Mononuclear cell (primary cell): ENCODE measurements around the gene SWAP70. TPM values are rescaled to one million over a fixed set of nuclear protein-coding genes. Genes with fewer than 3 reads are reported as not detected.
"Not testable (repeated sequence)": the region's sequence is repeated elsewhere in the genome, so short reads cannot be mapped to it uniquely, and the experiment has no call there.

Experiments
- H3K27me3 ChIP-seq: 2 replicates; pipeline ENCODE4 v1.6.0; 2011; ENCODE audit warnings: low read length, control low read depth; ENCODE audit not compliant: insufficient read depth
- H3K4me1 ChIP-seq: 2 replicates; pipeline ENCODE4 v1.5.1; 2011; ENCODE audit warnings: mild to moderate bottlenecking, low read length, control low read depth; ENCODE audit not compliant: insufficient read depth
- H3K4me3 ChIP-seq: 2 replicates; pipeline ENCODE4 v1.5.1; 2011; ENCODE audit warnings: mild to moderate bottlenecking, low read length, moderate library complexity
- H3K9me3 ChIP-seq: 2 replicates; pipeline ENCODE4 v1.5.1; 2011; ENCODE audit warnings: low read depth, mild to moderate bottlenecking, control low read depth, low read length
- total RNA-seq: library from RNA; depleted of rRNA; stranded (reverse); fragments of >200 nt; gene quantifications from one replicate; pipeline ENCODE4 v1.2.3, GENCODE V29; 2012

SWAP70 gene
- total RNA-seq, 1 donor, result 30.3 TPM

DNA sequence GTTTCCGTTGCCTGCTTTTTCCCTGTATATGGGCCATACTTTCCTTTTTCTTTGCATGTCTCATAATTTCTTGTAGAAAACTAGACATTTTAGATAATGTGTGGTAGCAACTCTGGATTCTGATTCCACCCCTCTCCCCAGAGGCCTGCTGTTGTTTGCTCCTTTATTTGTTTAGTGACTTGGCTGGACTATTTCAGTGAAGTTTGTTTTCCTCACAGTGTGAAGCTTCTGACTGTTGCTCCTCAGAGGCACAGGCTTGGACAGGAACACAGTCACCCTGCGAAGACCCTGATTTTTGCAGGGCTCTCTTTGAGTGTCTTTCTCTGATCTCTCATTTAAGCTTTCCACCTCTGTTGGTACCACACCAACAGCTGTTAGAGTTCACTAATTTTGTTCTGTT lies 72.5 kb downstream of the SWAP70 start:
- peaks cover 8% of the 10 kb centered on the region for H3K9me3 ChIP-seq
- H3K27me3 ChIP-seq, result no peaks in the 10 kb centered on the region
- H3K4me3 ChIP-seq, result no peak overlapping the region
- peaks cover 23% of the 10 kb centered on the region for H3K4me1 ChIP-seq

DNA sequence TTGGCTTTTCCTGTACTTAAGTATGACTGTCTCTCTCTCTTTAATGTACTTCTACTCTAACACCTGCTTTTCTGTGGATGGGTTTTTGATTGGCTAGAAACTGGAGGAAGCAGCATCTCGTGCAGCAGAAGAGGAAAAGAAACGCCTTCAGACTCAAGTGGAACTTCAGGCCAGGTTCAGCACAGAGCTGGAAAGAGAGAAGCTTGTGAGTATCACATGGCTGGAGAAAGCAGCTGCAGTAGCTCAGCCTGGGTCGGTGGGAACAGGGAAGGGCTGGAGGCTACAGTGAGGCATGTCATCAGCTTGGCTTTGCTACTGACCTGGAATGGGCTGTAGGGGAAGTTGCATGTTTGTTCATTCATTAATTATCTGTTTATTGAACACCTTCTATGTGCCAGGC lies 74.2 kb downstream of the SWAP70 start:
- H3K4me1 ChIP-seq, result peaks cover 22% of the 10 kb centered on the region
- peaks cover 8% of the 10 kb centered on the region for H3K9me3 ChIP-seq
- no peak overlapping the region for H3K4me3 ChIP-seq
- H3K27me3 ChIP-seq, result no peaks in the 10 kb centered on the region

DNA sequence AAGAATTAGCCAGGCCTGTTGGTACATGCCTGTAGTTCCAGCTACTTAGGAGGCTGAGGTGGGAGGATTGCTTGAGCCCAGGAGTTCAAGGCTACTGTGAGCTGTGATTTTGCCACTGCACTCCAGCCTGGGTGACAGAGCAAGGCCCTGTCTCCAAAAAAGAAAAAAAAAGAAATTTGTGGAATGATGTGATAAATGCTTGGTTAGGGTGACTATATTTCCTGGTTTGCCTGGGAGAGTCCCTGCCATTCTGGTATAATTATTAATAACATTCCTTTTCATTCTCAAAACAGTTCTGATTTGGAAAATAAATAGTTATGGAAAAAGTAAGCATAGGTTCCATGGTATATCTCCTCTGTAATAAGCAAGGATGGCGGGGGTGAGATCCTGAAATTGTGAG lies 74.8 kb downstream of the SWAP70 start:
- Histone ChIP-seq H3K4me1 (peaks cover 18% of the 10 kb centered on the region), H3K4me3 (no peak overlapping the region), H3K9me3 (peaks cover 8% of the 10 kb centered on the region), H3K27me3 (no peaks in the 10 kb centered on the region)

DNA sequence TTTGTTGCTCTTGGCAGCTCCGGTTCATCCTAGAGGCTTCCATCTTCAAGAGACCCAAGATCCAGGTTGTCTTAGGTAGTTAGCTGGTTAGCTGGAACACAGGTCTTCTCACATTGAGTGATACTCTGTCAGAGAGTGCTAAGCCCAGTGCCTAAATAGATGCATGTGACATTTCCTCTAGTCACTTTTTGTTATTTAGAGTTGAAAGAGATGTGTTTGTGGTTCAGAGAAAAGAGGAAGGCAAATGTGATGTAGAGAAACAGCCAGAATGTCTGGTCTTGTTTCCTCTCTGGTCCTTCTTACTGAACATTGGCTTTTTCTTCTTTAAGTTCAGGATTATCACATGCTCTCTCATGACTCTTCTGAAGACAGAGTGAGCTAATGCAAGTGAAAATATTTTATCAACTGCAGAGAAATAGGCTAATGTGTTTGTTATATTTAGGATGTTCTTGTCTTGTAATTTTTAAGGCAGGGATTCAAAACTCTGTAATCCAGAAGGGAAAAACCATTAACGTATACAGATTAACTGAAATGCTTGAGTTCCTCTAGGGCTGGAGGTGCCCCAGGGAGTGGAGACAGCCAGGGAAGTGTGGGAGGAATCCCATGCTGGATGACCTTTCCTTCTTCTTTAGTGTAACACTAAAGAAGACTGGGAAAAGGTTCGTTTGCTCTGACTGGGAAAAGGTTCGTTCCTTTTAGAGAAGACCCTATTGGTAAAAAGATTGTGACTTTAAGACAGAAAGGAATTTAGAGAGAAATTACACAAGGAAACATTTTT lies 75.4 kb downstream of the SWAP70 start:
- Histone ChIP-seq H3K27me3 (no peaks in the 10 kb centered on the region), H3K9me3 (peaks cover 8% of the 10 kb centered on the region), H3K4me1 (peaks cover 18% of the 10 kb centered on the region), H3K4me3 (no peak overlapping the region)

DNA sequence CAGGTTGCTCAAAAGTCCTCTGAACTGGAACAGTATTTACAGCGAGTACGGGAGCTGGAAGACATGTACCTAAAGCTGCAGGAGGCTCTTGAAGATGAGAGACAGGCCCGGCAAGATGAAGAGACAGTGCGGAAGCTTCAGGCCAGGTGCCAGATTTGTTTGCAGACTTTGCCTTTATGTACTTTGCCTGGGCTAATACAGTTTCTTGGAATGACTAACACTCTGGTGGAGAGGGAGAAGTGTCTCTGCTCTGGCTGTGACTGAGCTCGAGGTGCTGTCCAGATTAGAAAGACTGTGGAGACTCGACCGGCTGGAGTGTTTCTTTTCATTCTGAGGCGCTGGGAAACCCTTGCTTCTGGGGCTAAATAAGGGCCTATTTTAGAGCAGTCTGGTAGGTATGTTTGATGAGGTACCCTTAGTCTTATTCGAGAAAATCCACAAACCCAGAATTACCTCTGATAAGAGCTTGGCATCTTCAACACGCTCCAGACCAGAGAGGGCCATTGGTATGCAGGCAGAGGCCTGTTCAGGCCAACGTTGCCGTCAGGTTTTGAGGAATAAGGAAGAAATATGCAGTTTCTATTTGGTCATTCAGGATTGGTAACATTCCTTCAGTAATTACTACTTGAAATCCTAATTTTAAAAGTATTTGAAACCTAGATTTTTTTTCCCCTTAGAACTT lies 76.5 kb downstream of the SWAP70 start:
- Histone ChIP-seq H3K4me1 (peaks cover 26% of the 10 kb centered on the region), H3K4me3 (no peak overlapping the region), H3K27me3 (no peaks in the 10 kb centered on the region), H3K9me3 (peaks cover 8% of the 10 kb centered on the region)

DNA sequence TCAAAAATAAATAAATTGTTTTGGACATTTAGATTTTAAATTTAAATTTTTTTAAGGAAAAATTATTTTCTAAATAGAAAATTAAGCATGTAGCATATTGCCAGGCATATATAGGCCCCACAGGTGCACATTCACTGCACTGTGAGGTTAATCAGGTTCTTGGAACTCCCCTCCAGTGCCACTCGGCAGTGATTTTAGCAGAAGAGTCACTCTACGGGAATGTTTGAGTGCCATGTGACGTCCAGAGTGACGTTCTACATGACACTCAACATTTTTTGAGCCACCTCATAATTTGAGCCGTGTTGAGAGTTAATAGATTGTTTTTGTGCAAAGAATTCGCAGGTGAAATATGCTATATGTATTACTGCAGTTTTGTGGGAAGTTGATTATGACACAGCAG lies 77.4 kb downstream of the SWAP70 start:
- Histone ChIP-seq H3K27me3 (no peaks in the 10 kb centered on the region), H3K4me3 (no peak overlapping the region), H3K4me1 (peaks cover 35% of the 10 kb centered on the region), H3K9me3 (no peaks in the 10 kb centered on the region)

DNA sequence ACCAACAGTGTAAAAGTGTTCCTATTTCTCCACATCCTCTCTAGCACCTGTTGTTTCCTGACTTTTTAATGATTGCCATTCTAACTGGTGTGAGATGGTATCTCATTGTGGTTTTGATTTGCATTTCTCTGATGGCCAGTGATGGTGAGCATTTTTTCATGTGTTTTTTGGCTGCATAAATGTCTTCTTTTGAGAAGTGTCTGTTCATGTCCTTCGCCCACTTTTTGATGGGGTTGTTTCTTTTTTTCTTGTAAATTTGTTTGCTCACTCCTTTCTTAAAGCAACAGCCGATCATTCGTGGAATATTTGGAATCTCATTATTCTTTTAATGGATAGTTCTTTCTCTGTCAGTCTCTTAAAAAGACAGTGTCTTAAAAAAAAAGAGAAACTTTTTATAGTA lies 79.6 kb downstream of the SWAP70 start:
- peaks cover 51% of the 10 kb centered on the region for H3K4me1 ChIP-seq
- not testable (repeated sequence) for H3K27me3 ChIP-seq, H3K4me3 ChIP-seq, H3K9me3 ChIP-seq

DNA sequence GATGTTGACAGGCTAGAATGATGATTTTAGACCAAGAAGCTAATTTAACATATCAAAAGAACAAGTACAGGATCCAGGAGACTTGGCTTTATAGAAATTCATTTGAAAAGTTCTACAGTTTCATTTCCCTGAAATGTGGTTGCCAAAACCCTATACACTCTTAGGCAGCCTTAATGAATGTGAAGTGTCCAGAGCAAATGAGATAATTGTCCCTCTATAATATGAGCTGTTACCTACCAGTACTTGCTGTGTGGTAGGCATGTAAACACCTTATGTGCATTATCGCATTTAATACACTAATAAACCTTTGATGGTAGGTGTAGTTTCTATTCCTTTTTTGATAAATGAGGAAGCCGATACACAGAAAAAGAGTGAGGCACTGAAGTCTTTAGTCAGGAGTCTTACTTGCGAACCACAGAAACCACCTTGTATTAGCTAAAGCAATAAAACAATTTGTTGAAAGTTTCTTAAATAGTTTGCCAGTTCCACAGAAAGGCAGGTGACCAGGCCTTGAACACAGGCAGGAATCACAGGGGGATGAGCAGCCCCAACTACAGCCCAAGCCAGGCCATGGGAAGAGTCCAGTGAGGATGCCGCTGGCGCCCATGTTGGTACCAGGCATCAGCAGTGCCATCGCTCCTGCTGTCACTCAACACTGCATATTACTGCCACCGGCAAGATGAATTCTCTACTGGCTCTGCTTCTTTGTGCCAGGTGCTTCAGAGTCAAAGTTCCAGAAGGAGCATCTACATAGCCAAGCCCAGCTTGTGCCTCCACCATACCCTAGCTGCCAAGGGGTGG lies 81.7 kb downstream of the SWAP70 start:
- H3K4me1 ChIP-seq, result peaks cover 42% of the 10 kb centered on the region
- H3K4me3 ChIP-seq, result no peak overlapping the region
- H3K9me3 ChIP-seq, result no peaks in the 10 kb centered on the region
- no peaks in the 10 kb centered on the region for H3K27me3 ChIP-seq

DNA sequence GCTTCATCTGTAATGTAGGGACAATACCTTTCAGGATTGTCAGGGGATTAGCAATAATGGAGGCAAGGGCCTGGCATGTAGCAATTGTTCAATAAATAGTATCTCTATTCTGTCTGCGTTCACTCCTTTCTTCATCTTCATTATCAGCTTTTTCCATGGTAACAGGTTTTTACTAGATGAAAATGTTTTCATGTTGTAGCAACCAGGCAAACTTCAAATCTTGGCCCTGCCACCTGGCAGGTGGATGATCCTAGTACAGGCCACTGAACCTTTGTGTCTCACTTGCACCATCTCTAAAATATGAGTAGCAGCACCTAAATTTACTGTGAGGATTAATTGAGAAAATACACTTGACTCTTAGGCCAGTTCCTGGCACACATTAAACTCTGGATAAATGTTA lies 83.4 kb downstream of the SWAP70 start:
- Histone ChIP-seq H3K4me3 (no peak overlapping the region), H3K9me3 (no peaks in the 10 kb centered on the region), H3K27me3 (no peaks in the 10 kb centered on the region), H3K4me1 (peaks cover 42% of the 10 kb centered on the region)

DNA sequence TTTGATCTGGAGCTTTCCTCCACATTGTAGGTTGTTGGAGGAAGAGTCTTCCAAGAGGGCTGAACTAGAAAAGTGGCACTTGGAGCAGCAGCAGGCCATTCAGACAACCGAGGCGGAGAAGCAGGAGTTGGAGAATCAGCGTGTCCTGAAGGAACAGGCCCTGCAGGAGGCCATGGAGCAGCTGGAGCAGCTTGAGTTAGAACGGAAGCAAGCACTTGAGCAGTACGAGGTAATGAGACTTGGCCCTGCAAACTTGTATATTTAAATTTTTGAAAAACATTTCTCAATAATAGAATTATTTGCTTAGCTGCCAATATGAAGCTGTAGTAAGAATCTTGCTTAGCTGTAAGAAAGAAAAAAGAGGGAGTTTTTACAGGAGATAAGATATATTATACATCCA lies 84.0 kb downstream of the SWAP70 start:
- H3K4me1 ChIP-seq, result peaks cover 42% of the 10 kb centered on the region
- no peaks in the 10 kb centered on the region for H3K27me3 ChIP-seq
- H3K4me3 ChIP-seq, result no peak overlapping the region
- H3K9me3 ChIP-seq, result no peaks in the 10 kb centered on the region

DNA sequence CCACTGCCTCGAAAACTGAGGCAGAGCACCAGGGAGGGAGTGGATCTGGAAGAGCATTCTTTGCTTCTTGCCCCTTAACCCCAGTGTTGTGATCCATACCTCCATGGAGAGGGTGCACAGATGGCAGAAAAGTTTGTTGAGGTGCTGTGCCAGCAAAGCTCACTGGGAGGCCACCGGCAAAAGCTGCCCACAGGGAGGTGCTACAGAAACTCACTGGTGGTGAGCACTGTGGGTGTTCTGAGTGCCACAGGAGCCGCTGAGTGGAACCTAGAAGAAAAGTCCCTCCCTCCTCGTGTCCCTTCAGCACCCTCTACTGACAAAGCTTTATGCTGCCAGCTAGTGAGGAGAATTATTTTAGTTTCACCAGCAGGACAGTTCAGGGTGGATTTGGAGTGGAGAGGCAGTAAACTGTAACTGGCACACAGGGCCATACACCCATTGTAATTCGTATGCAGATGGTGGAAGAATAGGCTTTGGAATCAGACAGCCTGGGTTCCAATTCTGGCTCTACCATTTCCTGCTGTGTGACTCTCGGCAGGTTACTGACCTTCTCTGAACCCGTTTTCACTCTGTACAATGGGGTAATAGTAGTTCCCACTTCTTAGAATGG lies 84.6 kb downstream of the SWAP70 start:
- peaks cover 46% of the 10 kb centered on the region for H3K4me1 ChIP-seq

DNA sequence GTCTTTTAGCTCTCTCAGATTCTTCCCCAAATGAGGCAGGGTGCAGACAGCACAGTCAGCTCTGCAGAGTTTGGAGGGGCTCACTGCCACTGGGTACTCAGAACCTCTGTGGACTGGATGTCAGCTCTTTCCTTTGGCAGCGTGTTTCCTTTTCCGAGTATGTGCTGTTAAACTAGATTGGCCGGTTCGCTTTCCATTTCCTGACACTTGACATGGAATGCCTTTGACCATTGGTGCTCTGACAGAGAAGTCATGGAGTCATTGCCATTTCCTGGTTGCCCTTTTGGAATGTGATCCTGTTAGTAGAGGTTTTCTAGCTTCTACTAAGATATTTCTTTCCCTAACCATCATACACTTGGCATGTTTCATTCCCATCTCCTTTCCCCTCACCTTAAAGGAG lies 86.7 kb downstream of the SWAP70 start:
- H3K4me1 ChIP-seq, result peaks cover 37% of the 10 kb centered on the region

More for the DNA sequence above, 84.6 kb downstream of the SWAP70 start:
- Histone ChIP-seq H3K4me3 (no peak overlapping the region), H3K27me3 (no peaks in the 10 kb centered on the region), H3K9me3 (no peaks in the 10 kb centered on the region)

DNA sequence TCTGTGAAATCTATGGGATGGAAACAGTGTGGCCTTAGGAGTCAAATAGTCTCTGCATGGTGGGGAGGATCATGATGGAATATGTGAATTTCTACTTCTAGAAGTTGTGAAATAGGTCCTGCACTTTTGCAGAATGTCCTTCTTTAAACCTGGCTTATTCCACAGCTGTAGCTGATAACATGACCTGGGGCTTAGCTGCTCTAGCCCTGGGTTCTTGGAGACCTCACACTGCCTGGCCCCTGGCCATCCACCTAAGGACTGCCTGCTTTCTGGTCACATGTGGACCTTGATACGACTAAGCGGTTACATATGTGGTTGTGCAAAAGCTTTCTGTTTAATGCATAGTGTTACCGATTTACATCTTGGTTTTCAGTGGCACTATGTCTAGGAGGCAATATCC lies 88.2 kb downstream of the SWAP70 start:
- H3K4me1 ChIP-seq, result peaks cover 37% of the 10 kb centered on the region
- no peaks in the 10 kb centered on the region for H3K9me3 ChIP-seq
- H3K27me3 ChIP-seq, result no peaks in the 10 kb centered on the region
- H3K4me3 ChIP-seq, result no peak overlapping the region

More for the DNA sequence above, 86.7 kb downstream of the SWAP70 start:
- no peaks in the 10 kb centered on the region for H3K27me3 ChIP-seq
- no peaks in the 10 kb centered on the region for H3K9me3 ChIP-seq
- no peak overlapping the region for H3K4me3 ChIP-seq

DNA sequence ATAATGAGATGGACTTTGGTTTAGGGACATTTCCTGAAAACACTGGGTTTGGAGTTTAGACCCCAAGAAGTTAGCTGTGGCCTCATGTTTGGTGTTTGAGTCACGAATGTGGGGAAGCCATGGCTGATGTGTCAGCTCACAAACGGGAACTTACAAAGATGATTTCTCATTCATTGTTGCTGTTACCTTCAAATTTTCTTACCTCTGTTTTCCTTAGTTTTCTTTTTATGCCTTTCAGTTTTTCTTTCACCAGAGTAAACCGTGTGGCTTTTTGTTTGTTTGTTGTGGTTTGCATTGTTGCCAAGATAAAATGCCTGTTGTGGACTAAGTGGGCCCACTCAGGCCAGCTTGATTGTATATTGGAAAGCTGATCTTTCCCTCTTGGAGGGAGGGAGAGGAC lies 89.1 kb downstream of the SWAP70 start:
- no peak overlapping the region for H3K4me3 ChIP-seq

DNA sequence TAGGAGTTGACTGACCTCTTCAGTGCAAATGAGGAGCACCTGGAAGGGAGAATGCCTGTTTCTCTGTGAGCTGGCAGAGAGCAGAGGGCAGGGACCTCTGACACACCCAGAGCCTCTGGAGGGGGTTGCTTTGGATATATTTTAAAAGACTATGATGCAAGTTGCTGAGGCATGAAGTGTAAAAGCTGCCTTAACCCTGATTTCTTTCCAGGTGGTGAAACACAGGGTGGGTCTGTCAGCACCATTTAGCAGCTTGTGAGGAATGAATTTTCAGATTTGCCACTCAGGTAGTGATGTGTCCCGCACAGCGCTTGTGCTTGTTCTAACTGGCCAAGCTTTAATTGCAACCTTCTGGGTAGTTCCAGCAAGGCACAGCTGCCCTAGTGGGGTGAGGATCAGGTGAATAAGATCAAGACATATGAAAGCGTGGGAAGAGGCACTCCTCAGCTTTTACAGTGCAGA lies 90.2 kb downstream of the SWAP70 start:
- no peaks in the 10 kb centered on the region for H3K9me3 ChIP-seq
- no peak overlapping the region for H3K4me3 ChIP-seq
- no peaks in the 10 kb centered on the region for H3K27me3 ChIP-seq
- H3K4me1 ChIP-seq, result peaks cover 35% of the 10 kb centered on the region

More for the DNA sequence above, 89.1 kb downstream of the SWAP70 start:
- Histone ChIP-seq H3K4me1 (peaks cover 38% of the 10 kb centered on the region), H3K9me3 (no peaks in the 10 kb centered on the region), H3K27me3 (no peaks in the 10 kb centered on the region)
